ENCODE data around the gene HLX.

The HLX gene, protein sequence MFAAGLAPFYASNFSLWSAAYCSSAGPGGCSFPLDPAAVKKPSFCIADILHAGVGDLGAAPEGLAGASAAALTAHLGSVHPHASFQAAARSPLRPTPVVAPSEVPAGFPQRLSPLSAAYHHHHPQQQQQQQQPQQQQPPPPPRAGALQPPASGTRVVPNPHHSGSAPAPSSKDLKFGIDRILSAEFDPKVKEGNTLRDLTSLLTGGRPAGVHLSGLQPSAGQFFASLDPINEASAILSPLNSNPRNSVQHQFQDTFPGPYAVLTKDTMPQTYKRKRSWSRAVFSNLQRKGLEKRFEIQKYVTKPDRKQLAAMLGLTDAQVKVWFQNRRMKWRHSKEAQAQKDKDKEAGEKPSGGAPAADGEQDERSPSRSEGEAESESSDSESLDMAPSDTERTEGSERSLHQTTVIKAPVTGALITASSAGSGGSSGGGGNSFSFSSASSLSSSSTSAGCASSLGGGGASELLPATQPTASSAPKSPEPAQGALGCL

DNA sequence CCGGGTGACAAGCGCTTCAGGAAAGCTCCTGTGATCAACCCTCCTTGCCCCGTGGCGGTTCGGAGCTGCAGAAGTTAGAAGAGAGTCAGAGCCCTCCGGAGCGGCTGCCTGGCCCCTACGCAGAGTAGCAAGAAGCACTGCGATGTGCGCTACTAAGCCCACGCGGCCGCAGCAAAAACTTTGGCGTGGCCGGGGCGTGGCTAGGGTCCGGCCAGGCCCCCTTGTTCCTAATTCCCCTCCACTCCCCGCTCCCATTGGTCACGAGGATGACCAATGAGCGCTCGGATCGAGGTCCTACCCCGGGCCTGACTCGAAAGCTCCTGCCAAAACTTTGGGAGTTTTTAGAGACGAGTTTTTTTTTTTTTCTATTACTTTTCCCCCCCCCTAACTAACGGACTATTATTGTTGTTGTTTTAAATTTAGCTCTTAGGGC lies at the start of gene HLX:
TSS of gene HLX (plus strand) at position 368 of the 433 bp plus-strand sequence. CDS start 415 bp downstream, outside the sequence.
- DNase-seq, result peak in 32 of 56 donors; percentile 15 to 72 (median 42)

DNA sequence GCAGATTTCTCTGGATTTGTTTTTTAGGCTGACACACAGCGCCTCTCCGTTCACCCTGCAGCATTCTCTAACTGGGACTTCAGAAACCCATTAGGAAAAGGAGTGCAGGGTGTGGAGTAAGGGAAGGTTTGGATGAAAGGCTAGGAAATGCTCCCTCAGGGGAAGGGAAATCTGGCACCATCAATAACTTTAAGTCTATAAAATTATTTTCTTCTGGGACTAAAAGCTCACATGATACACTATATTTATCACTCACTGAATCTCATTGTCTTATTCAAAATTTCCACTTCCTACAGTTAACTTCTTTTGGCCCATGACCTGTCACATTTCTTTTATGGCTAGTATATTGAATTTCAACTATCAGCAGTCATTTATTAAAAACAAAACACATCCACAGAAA lies 45.8 kb upstream of the HLX start:
- no peak for DNase-seq

DNA sequence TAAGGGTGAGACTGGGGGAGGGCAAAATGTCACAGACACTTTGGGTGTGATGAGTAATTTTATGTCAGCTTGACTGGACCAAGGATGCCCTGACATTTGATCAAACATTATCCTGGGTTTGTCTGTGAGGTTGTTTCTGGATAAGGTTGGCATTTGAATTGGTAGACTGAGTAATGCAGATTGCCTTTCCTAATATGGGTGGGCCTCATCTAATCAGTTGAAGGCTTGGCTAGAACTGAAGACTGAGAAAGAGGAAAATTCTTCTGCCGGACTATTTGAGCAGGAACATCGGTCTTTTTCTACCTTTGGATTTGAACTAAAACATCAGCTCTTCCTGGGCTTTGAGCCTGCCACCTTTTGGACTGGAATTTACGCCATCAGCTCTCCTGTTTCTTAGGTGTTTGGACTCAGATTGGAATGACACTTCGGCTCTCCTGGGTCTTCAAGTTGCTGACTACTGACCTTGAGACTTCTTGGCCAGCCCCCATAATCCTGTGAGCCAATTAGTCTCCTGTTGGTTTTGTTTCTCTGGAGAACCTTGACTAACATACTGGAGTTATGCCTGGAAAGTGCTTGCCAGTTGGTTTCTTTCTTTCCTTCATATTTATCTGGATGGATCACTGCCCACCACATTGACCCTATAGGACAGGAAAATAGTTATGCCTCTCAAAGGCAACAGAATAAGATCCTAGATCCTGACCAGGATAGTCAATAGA lies 44.9 kb upstream of the HLX start:
- DNase-seq, result no peak

DNA sequence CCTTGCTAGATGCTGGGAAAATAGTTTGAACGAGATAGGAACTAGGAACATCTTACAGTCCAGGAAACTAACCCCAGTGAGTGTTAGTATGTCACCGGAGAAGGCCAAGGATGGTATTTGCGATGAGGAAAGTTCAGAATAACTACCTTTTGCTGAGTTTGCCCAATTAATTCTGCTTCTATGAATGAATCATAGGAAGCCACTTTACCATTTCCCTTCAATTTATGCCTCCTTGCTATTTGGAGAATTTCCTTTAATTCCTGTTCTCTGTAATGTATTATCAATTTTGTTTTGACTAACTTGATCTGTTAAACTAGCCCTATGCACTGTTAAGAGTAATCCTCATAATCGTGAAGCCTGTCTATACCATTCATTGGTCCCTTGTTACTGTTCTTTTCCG lies 40.7 kb upstream of the HLX start:
- DNase-seq, result no peak

DNA sequence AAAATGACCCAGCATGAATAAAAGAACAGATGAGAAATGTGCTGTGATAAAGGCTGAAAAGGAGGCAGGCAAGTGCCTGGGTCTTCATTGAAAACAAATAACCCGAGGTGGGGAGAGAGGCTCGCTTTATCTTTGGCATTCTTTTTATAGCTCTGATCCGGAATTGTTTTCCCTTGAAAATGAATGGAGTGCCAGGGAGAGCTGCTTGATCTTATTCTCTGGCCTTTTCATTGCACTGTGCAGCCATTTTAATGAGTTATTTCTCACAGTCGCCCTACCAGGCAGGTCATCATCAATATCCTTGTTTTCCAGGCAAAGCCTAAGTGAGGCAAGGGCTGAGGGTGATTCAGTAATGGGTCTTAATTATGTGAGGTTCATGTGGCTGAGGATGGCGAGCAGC lies 39.8 kb upstream of the HLX start:
- no peak for DNase-seq

DNA sequence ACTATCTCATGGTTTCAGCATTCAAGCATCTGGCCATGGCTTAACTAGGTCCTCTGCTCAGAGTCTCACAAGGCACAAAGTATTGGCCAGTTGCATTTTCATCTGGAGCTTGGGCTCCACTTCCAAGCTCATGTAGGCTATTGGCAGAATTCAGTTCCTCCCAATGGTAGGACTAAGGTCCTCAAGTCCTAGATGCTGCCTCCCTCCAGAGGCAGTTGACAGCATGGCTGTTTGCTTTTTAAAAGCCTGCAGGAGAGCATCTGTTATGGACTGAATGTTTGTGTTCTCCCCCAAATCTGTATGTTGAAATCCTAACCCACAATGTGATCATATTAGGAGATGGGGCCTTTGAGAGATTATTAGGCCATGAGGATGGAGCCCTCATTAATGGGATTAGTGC lies 38.0 kb upstream of the HLX start:
- no peak for DNase-seq

DNA sequence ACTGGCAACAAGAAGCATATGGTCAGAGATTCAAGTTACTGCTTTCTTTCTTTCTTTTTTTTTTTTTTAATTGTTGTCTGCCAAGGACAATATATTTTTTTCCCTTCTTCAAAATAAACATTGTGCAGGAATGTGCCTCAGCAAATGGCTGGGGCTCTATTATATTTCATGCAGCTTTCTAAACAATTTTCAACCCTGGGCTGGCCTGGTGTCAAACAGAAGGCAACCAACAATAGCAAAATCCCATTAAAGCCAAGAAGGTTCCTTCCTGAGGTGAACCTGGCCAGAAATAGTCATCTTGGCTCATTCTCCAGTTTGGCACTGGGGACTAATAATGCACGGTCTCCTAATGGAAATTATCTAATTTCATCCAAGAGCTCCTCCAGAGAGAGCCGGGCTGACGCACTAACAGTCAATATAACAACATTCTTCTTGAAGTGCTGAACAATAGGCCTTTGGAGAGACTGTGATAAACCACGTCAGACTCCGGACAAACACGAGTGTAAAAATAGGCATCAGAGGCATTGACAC lies 35.7 kb upstream of the HLX start:
- DNase-seq, result no peak

DNA sequence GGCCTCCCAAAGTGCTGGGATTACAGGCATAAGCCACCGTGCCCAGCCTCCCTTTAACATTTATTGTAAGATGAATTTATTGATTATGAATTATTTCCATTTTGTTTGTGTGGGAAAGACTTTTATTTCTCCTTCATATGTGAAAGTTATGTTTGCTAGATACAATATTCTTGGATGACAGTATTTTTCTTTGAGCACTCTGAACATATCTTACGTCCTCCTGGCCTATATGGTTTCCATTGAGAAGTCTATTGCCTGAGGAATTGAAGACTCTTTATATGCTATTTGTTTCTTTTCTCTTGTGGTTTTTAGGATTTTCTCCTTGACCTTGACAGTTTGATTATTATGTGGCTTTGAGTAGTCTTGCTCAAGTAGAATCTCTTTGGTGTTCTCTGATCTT lies 26.8 kb upstream of the HLX start:
- no peak for DNase-seq

DNA sequence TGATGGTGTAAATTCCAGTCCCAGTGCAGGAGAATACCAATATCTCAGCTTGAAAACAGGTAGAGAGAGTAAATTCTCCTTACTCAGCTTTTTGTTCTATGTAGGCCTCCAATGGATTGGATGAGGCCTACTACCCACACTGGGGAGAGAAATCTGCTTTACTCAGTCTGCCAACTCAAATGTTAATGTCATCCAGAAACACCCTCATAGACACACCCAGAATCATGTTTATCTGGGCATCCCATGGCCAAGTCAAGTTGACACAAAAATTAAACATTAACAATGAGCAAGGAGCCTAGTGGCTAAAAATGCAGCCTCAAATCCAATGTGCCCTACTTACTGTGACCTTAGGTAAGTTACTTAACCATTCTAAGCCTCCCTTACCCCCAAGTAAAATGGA lies 6.9 kb upstream of the HLX start:
- DNase-seq, result no peak

DNA sequence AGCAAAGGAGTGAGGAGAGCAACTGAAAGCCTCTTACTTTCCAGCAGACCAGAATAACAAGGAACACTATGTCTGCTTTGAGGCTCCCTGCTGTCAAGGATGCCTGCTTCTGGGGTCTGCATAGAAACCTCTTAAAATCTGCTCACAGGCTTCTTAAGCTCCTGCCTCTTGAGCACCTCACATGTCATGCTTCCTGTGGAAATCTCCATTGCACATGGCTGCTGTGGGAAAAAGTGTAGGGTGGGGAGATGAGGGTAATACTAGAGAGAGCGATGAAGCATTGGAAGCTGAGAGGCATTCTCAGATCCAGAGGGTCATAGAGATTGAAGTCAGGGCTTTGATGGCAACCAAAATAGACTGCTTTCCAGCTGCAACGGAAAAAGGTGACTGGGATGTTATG lies 6.2 kb upstream of the HLX start:
- no peak for DNase-seq

DNA sequence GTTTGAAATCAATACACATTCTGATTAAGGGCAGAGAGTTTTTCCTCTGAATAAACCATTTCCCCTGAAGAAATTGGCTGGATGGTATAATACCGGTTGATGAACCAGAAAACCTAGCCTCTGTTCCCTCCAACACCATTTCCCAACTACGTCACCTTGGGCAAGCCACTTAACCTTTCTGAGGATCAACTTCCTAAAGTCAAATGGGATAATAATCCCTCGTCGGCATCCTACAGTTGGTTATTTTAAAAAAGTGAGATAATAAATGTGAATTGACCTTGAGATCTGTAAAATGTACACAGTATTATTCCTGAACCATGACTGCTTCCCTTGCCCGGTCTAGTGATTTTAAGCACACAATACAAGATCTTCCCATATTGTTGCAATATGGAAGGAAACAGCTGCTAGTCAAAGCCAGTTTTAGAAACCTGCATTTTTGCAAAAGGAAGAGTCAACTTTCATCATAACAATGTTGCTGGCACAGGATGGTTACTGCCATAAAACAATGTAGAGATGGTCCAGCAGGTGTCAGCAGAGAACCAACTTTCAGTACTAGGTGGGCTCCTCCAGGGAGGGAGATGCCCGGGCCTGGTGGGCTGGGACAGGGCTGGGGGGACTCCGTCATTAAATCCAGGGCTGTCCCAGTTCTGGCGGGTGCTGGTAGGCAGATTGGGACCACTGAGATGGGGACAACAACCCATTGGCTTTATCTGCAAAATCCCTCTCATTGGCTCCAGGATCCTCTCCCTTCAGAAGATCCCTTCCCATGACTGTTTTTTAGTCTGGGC lies 5.2 kb upstream of the HLX start:
- DNase-seq, result peak in 10 of 56 donors; percentile 10 to 62 (median 23)

DNA sequence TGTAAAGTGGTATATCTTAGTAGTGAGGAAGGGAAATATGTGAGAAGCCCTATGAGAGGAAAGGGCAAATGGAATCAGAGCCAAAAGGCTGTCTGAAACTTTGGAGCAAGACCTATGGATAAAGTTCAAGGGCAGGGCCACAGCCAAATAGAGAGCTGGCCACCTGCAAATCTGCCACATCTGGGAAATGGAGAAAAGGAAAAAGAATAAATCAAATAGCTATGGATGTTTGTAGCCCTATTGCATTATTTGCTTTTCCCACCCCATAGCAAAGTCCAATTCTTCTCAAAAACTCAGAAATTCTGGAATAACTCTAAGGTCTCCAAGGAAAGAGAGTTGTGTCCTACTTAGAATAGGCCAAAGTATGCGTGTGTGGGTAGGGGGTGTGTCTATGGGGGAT lies 4.0 kb upstream of the HLX start:
- DNase-seq, result no peak

DNA sequence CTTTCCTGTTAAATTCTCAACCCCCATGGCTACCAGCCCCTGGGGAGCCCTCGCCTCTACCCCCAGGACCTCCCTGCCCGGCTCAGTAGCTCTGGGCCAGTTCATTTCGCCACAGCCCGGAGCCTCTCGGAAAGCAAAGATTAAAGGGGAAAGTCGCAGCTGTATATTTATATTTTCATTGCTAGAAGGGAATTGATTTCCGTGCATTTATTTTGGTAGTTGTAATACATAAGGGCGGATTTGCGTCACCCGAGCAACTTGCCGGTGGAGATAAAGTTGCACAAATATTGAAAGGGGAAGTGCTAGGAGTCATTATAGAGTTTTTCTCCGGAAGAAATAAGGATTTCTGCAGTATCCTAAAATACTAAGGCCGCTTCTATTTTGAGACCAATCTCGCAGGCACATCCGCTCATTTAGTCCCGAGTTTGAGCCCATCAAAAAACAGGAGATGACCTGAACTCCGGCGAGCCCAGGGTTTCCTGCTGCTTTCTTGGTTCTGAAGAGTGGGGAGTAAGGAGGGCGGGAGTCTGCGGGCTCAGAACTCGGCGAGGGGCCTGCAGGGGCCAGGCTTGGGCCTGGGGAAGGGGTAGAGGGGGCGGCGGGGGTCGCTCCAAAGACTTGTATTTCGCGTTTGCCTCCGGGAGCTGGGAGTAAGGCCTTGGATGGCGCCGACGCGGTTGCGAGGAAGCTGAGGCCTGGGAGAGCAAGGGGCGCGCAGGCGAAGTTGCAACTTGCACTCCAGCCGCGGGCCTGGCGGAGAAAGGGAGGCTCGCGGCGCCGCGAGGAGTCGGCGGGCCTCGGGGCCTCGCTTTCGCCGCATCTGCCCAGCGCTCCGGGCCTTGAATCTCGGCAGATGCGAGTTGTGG lies 2.5 kb upstream of the HLX start:
- no peak for DNase-seq

DNA sequence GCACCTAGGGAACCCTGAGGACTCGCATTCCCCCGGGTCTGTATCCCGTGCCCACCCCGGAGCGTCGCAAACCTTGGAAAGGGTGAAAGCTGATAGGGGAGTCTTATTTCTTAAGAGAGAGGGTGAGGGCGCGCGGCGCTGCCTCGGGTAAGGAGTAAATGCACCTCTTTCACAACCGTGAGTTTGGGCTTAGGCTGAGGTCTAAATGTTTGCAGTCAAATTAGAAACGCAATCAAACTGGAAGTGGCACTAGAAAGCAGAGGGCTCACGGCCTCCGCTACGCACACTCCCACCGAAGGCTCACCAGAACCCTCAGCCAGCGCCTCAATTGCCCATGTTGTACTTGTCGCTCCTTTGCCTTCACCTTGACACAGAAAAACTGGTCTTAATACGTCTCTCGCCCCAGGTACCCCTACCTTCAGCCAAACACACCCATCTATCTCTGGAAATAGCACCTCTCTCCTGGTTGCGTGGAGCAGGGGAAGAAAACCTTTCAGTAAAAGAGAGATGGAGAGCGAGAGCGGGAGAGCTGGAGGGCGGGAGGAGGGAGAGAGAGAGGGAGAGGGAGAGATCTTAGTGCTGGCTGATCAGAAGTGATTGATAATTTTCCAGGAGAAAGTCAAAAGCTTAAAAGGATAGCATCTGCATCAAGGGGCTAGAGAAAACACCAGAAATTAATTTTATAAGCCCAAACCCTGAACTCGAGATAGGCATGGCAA lies 1.7 kb upstream of the HLX start:
- DNase-seq, result no peak

DNA sequence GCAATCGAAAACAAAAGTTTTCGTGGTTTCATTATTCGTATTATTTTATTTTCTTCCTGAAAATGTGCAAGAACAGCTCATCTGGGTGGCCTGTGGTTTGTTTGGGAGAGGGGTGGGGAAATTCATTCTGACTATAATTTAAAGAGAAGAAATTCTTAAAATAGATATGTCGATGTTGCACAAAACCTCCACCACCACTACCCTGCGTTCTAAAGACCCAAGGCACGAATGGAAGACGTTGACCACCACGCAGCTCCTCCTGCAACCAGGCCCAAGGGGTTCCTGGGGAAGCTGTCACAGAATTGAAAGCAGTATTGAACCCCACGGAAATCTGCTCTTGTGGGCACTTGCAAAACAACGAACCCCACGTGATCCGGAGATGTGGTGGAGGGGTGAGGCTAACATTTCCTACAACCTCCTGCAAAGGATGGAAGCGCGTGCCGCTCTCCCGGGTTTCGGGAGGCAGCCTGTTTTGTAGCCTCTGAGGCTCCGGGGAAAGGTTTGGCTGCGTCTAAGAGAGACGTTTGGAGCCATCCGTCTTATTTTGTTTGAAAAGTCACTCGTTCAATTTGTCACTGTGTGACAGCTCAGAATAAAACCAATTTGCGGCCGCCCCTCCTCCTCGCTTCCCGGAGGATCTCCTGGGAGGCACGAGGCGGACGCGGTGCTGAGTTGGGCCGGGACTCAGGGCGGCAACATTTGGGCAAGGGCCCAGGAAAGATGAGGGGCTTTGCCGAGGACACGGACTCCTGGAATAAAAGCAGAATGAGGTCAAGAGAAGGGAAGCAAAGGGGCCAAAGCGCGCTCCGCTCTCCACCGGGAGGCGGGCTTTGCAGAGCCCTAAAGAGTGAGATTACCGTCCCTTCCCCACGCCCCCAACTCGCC lies 810 bp upstream of the HLX start:
- DNase-seq, result no peak

DNA sequence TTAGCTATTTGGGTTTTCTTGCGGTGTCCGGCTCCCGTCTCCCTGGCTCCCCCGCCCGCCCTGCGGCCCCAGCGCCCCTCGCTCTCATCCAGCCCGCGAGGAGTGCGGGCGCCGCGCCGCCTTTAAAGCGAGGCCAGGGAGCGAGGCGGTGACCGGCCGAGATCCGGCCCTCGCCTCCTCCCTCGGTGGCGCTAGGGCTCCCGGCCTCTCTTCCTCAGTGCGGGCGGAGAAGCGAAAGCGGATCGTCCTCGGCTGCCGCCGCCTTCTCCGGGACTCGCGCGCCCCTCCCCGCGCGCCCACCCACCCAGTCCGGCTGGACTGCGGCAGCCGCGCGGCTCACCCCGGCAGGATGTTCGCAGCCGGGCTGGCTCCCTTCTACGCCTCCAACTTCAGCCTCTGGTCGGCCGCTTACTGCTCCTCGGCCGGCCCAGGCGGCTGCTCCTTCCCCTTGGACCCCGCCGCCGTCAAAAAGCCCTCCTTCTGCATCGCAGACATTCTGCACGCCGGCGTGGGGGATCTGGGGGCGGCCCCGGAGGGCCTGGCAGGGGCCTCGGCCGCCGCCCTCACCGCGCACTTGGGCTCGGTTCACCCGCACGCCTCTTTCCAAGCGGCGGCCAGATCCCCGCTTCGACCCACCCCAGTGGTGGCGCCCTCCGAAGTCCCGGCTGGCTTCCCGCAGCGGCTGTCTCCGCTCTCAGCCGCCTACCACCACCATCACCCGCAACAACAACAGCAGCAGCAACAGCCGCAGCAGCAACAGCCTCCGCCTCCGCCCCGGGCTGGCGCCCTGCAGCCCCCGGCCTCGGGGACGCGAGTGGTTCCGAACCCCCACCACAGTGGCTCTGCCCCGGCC lies 492 bp downstream of the HLX start:
- peak in 2 of 56 donors; percentile 29 to 48 for DNase-seq

DNA sequence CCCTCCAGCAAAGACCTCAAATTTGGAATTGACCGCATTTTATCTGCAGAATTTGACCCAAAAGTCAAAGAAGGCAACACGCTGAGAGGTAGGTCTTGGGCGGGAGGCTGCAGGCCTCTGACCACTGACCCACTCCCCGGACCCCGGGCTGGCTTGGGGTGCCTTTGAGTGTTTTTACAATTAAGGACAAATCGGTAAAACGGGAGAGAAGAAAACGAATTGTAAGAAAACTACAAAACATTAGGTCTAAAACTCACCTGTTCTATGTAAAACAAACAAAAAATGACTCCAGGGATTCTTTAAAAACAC lies 1.1 kb downstream of the HLX start:
- DNase-seq, result no peak
